ENCODE results near the gene HDC.

The HDC gene, protein sequence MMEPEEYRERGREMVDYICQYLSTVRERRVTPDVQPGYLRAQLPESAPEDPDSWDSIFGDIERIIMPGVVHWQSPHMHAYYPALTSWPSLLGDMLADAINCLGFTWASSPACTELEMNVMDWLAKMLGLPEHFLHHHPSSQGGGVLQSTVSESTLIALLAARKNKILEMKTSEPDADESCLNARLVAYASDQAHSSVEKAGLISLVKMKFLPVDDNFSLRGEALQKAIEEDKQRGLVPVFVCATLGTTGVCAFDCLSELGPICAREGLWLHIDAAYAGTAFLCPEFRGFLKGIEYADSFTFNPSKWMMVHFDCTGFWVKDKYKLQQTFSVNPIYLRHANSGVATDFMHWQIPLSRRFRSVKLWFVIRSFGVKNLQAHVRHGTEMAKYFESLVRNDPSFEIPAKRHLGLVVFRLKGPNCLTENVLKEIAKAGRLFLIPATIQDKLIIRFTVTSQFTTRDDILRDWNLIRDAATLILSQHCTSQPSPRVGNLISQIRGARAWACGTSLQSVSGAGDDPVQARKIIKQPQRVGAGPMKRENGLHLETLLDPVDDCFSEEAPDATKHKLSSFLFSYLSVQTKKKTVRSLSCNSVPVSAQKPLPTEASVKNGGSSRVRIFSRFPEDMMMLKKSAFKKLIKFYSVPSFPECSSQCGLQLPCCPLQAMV

DNA sequence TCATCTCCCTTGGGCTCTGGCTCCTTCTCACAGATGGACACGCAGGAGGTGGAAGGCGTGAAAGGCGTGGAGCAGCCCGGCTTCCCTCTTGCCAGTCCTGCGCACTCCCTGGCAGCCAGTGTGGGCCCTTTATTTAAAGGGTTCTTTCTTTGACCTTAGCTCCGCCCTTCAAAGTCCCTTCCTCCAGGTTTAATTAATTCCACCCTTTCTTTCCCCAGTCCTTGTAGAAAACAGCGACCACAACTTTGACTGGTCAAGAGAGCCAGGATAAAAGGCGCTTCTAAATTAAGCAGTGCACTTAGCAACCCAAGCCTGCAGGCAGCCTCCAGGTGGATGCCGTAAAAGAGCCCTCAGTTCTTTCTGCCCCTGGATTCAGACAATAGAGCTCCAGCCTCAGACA is at the start of gene HDC:
Gene HDC, minus strand, starts transcription at position 107 of the 400 bp plus-strand sequence. Its CDS starts 103 bp downstream, at position 4.
- no peak for DNase-seq (ENCODE audit: low read depth in 1 of 2, low spot score in 1 of 2)

DNA sequence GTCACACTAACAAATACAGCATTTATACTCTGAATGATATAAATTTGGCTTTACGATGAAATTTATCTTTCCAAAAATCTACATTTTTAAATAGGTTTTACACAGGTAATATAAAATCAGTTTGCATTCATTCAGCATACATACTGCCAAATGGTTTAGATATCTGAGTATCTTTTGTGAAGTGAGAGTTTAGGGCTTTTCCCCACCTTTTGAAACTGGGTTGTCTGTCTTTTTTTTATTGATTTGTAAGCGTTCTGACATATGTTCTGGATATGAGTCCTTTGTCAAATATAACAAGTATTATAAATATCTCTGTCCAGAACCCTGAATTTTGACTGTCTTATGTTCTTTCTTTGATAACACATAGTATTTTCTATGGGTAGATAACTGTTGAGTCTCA is 47.1 kb upstream of the HDC start:
- no peak for DNase-seq (ENCODE audit: low read depth in 1 of 2, low spot score in 1 of 2)

DNA sequence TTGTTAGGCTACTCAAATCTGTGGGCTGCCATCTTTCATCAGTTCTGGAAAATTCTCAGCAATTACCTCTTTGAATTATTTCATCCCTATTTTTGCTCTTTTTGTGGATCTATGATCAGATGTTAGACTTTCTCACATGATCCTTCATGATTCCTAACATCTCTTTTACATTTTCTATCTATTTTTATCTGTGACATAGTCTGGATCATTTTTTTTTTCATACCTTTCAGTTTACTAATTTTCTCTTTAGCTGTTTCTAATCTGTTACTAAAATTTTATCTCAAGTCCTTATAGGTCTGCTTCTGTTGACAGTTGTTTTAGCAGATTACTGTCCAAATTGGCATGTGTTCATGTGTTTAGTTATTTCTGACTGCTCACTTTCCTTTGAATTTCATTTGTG is 42.3 kb upstream of the HDC start:
- DNase-seq (ENCODE audit: low read depth in 1 of 2, low spot score in 1 of 2) = no peak

DNA sequence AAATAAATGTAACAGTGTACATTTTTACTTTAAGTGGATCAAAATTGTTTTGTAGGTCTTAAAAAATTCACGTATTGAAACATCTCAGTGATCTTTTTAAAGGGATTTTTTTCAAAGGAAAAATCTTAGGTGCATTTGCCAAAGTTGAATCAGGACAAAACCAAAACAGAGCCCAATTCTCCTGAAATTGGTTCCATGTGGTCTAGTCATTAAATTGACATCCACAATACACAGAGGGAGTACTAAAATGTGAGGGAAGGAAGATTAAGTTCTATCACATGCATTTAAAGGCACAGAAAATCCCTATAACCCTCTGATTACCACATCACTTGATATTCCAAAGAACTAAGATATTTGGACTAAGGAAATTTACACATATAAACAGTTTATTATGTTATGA is 39.3 kb upstream of the HDC start:
- DNase-seq (ENCODE audit: low read depth in 1 of 2, low spot score in 1 of 2) = no peak

DNA sequence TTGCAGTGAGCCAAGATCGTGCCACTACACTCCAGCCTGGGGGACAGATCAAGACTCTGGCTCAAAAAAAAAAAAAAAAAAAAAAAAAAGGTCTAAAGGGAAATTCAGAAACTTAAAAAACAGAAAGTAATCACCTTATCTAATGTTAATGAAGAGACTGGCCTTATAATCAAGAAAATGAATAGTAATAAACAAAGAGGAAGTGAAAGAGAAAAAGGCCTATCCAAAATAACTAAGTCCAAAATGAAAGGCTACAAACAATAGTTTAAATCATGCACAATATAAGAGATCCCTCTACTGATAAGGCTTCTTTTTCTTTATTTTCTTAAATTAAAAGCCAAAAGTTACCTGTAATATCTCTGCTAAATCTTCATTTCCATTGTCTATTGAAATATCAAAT is 37.1 kb upstream of the HDC start:
- DNase-seq (ENCODE audit: low read depth in 1 of 2, low spot score in 1 of 2) = no peak

DNA sequence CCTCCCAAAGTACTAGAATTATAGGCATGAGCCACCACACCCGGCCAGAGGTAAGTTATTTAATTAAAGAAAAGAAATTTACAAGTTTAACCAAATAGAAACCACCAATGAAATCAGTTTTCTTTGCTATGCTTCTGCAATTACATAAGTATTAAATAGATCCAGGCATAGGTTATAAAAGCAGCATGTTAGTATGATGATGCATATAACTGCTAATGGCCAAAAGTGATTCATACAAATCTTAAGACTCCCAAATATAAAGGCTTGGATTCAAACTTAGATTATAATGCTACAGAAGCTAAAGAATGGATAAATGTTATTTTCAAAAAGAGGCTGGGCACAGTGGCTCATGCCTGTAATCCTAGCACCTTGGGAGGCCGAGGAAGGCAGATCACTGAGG is 32.8 kb upstream of the HDC start:
- no peak for DNase-seq (ENCODE audit: low read depth in 1 of 2, low spot score in 1 of 2)

DNA sequence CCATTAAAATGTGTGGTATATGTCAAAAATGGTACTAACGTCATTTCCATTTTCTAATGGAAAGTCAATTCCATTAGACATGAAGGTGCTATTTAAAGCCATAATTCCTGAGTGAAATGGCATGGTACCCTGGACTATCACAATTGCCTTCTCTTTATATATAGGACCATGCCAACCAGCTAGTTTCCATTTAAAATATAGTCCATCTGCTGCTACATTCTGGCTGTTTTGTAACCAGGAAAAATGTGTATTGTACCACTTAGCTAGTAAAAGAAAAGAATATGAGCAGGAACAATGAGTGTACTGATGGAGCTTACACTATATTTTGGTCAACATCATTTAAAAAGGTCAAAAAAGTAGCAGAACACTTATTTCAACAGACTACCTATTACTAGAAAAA is 30.4 kb upstream of the HDC start:
- no peak for DNase-seq (ENCODE audit: low read depth in 1 of 2, low spot score in 1 of 2)

DNA sequence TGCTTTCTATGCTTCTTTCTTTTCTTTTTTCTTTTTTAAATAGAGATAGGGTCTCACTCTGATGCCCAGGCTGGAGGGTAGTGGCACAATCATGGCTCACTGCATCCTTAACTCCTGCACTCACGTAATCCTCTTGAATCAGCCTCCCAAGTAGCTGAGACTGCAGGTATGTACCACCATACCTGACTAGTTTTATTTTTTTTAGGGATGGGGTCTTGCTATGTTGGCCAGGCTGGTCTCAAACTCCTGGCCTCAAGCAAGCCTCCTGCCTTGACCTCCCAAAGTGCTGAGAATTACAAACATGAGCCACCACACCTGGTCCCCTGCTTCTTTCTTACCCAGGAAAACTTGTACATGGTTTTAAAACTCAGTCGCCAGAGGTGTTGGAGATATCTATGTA is 24.2 kb upstream of the HDC start:
- no peak for DNase-seq (ENCODE audit: low read depth in 1 of 2, low spot score in 1 of 2)

DNA sequence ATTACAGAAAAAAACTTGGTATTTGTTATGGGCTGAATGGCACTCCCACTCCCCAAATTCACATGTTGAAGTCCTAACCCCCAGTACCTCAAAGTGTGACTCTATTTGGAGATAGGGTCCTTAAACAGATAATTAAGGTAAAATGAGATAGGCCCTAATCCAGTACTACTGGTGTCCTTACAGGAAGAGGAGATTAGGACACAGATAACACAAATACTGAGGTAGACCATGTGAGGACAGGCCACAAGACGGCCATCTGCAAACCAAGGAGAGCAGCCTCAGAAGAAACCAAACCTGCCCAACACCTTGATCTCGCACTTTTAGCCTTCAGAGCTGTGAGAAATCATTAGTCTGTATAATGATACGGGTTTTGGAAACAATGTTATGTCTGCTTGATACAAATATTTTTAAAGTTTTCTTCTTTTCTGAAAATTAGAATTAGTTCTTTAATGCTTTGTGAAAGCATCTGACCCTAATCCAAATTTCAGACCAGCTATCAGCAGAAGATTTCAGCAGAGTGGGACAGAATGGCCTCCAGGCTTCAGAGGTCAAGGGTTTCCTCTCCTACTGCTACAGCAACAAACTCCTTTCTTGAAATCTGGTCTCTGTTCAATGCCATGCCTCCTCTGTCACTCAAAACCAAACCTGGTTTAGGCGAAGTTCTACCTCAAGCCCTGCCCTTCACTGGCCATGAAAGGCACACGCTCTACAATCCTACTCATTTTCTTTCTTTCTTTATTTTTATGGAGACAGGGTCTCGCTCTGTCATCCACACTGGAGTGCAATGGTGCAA is 22.0 kb upstream of the HDC start:
- DNase-seq (ENCODE audit: low read depth in 1 of 2, low spot score in 1 of 2) = no peak

DNA sequence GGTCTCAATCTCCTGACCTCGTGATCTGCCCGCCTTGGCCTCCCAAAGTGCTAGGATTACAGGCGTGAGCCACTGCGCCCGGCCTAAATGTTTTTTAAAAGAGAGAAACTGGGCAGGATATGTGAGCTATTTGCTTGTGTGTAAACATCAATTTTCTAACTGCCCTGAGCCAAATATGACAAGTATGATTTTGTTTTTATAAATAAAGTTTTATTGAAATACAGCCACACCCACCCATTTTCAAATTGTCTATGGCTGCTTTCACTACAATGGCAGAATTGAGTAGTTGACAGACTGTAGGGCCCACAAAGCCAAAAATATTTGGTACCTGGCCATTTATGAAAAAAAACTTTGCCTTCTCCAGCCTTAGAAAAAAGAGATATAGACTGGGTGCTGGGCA is 15.9 kb upstream of the HDC start:
- DNase-seq (ENCODE audit: low read depth in 1 of 2, low spot score in 1 of 2) = no peak

DNA sequence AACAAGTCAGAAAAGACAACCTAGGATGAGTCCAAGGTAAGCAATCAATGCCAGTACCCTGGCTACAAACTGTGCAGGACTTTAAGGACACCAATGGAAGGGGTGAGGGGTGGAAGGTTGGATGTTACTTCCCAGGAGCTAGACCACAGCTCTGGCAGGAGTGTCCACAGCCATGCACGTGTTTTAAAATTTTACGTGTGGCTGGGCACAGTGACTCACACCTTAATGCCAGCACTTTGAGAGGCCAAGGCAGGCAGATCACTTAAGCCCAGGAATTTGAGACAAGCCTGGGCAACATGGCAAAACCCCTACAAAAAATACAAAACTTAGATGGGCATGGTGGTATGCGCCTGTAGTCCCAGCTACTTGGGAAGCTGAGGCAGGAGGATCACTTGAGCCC is 14.7 kb upstream of the HDC start:
- DNase-seq (ENCODE audit: low read depth in 1 of 2, low spot score in 1 of 2) = no peak

DNA sequence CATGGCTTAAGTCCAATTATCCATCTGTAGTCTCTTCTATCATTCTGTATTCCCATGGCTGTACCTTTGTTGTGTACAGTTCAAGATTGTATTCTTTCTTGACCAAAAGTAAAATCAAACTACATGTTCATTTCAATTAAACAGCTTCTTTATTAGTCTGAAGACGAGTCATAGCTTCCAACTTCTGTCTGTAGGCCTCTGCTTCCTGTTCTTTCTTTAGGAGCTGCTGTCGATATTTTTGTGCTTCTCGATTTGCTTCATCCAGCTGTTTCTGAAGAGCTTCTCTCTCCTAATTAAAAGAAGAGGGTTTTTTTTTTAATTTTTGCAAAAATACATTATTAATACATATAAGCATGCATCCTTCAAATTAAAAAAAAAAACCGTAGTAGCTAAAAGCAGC is 13.0 kb upstream of the HDC start:
- no peak for DNase-seq (ENCODE audit: low read depth in 1 of 2, low spot score in 1 of 2)

DNA sequence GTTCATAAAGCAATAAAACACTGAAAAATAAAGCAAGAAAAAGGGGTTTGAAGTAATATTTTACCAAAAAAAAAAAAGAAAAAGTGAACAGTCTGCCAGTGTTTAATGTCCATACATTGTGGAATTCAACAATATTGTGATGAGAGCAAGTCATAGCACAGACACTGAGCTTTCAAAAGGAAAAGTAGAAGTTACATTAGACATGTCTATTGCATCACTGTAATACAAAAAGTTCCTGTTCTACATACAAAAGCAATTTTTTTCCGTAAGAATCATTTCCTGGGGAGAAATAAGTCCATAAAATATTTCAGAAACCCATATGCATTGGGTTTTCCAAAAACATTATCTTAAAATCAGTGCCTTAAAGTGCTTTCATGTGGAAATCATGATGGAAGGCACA is 11.8 kb upstream of the HDC start:
- no peak for DNase-seq (ENCODE audit: low read depth in 1 of 2, low spot score in 1 of 2)

DNA sequence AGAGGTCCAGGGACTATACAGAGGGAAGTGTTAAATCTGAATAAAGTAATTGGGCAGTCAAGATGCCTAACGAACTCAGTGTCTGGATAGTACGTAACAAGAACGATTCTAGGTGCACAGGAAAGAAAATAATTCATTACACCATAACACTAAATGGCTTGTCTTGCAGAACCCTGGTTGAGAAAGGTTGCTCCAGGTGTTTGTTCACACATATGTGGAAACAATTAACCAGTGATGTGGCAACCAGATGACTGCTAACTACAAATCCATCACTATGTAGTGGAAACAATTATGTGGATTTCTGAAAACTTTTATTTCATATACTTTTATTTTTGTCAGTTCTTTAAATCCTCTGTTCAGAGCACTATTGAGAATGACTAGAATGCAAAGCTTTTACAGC is 10.4 kb upstream of the HDC start:
- no peak for DNase-seq (ENCODE audit: low read depth in 1 of 2, low spot score in 1 of 2)

DNA sequence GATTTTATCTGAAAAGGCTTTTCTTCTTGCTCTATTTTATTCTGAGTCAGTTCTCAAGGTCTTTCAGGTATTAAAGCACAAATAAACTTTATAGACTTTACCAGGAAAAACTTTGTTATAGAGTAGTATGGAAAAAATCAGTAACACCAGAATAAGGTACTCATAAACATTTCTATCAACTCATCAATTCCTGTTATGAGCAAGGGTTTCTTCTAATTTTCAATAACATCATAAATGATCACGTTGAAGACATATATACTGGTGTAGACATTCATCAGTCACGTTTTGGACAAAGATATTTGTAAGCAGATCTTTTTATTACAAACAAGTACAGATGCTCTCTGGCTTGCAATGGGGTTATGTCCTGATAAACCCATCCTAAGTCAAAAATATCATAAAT is 9.6 kb upstream of the HDC start:
- no peak for DNase-seq (ENCODE audit: low read depth in 1 of 2, low spot score in 1 of 2)

DNA sequence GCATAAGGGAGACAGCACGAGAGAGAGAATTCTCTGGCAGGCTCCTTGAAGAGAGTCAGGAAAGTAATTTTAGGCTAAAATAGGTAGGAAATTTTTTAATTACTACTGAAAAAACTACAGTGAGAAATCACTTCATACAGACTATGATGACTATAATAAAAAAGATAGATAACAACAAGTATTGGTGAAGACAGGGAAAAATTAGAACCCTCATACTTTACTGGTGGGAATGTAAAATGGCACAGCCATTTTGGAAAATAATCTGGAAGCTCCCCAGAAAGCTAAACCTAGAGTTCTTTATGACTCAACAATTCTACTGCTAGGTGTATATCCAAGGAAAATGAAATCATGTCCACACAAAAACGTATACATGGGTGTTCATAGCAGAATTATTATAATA is 2.1 kb upstream of the HDC start:
- no peak for DNase-seq (ENCODE audit: low read depth in 1 of 2, low spot score in 1 of 2)

DNA sequence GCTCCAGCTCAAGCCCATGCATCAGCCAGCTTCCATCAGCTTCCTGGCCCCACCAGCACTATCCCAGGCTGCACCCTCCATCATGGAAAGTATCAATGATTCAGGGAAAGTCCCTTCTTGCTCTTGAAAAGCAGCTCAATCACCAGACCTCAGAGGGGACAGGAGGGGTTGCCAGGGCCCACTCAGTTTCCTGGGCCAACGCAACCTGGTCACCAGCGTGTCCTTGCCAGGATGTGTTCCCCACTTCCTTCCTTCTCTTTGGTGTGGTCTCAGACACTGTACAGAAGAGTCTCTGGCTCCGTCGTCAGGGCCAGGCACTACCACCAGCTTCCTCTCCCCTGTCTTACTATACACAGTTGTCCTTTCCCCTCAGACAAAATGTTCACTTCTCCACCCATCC is 3.0 kb downstream of the HDC start:
- no peak for DNase-seq (ENCODE audit: low read depth in 1 of 2, low spot score in 1 of 2)

DNA sequence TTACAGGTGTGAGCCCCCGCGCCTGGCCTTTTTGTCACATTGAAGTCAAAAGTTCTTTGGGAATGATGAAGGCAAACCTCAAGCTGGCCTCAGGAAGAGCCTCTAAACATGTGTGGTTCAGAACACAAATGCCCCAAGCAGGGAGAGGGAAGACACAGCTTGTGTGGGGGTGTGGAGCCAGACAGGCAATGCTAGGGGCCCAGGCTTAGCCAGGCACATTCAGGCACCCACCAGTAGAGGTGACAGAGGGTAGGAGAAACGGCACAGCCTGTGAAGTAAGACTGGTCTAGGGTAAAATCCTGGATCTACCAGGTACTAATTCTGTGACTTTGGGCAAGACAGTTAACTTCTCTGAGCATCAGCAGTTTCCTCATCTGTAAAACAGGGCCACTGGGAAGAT is 3.5 kb downstream of the HDC start:
- DNase-seq (ENCODE audit: low read depth in 1 of 2, low spot score in 1 of 2) = no peak

DNA sequence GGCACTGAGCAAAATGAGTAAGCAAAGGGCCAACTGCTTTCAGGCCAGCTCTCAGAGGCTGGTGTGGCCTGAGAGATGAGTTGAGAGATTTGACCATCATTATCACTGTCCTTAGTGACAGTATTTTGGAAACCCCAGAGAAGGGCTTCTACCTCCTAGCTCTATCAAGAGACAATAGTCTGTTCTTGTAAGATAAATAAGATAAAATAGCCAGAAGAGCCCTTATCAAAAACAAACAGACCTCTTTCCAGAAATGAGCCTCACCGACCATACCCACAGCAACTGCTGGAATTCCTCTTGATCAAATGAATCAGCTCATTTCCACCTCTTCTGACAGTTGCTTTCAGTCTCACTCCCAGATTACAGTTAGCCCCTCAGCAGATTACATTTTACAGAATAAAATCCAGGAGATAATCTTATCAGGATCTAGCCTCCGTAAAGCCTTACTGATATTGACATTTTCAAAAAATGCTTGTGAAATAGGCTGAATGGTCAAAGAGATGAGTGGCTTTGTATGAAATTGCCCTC is 4.5 kb downstream of the HDC start:
- DNase-seq (ENCODE audit: low read depth in 1 of 2, low spot score in 1 of 2) = no peak

DNA sequence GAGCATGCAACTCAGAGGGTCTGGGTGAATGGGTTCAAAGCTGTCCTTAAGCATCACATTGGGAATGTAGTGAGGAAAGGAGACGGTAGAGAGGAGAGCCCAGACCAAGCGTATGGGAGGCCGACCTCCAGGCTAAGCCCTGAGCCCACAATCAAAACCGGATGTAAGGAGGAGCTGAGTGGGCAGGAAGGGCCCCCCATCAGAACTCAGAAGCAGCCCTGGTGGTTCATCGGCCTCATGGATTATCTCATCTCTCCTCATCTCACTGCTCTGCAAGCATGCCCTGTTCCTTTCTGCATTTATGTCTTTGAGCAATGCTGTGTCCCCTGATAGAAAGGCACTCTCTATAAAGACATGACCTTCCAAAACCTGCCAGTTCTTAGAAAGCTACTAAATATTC is 6.2 kb downstream of the HDC start:
- no peak for DNase-seq (ENCODE audit: low read depth in 1 of 2, low spot score in 1 of 2)

DNA sequence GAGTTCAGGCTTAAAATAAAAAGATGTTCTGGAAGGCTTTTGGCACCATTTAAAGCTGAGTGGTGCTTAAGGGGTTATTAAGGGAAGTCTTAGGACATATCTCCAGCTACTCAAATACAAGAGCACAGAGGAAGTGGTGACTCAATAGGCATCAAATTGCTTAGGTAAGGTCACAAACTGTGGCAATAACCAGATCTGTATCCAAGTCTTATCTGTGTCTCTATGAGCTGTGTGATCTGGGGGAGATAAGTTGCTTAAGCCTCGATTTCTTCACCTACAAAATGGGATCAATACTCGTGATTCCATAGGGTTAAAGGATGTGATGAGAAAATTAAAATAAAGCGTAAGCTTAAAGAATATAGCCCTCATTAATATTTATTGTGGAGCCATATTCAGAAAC is 7.6 kb downstream of the HDC start:
- DNase-seq (ENCODE audit: low read depth in 1 of 2, low spot score in 1 of 2) = no peak

DNA sequence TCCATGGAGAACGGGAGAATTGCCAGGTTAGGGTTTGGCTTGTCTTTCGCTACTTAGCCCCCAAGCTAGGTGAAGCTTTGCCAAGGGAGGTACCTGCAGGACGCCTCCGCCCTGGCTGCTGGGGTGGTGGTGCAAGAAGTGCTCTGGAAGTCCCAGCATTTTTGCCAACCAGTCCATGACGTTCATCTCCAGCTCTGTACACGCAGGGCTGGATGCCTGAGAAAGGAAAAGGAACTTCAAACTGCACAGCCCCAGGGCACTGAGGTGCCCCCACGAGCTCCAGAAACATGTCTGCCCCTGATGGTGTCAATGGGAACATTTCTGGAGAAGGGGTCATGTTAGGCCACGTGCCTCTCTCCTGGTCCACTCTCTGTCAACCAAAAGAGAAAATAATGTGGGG is 8.2 kb downstream of the HDC start:
- DNase-seq (ENCODE audit: low read depth in 1 of 2, low spot score in 1 of 2) = no peak
